Measurements from ENCODE around the gene KIF4A.
A peak's percentile ranks its signal among the peaks of the same experiment; 100 is the strongest.
"Not testable (repeated sequence)": the region's sequence is repeated elsewhere in the genome, so short reads cannot be mapped to it uniquely, and the experiment has no call there.

The KIF4A gene

DNA sequence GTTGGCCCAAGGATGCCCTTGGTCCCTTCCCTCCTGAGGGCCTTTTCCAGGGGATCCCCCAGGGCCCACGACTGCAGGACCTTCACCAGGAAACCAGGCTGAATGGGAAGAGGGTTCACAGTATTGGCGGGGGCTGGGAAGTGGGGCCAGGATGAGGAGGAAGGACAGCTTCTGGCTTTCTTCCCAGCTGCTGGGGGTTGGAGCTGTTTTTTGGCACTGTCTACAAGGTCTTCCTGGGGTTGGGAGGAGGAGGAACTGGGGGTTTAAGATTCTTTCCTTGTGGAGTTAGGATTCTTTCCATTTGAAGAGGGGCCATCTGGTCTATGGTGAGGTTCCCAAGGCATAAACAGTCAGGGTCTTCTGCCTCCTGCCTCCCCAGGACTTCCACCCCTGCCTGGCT is 64.8 kb downstream of the KIF4A start:
- H3K4me3 ChIP-seq, result no peak overlapping the region
- no peak overlapping the region for H3K27ac ChIP-seq

DNA sequence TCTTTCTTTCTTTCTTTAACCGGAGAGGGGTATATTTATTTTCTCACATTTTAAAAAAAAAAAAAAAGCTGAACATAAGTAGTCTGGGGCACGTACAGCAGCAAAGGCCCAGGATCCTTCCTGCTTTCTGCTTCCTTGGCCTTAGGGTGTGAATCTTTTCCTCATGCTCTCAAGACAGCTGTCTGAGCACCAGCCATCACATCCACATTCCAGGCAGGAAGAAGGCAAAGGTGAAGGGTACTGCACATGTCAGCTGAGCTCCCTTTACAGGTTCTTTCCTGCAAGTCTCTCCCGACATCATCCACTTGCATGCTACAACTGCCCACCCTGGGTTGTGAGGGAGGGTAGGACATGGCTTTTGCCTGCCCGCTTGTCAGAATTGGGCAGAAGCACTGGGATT is 69.6 kb downstream of the KIF4A start:
- Histone ChIP-seq H3K27ac (no peak overlapping the region), H3K4me3 (no peak overlapping the region)

DNA sequence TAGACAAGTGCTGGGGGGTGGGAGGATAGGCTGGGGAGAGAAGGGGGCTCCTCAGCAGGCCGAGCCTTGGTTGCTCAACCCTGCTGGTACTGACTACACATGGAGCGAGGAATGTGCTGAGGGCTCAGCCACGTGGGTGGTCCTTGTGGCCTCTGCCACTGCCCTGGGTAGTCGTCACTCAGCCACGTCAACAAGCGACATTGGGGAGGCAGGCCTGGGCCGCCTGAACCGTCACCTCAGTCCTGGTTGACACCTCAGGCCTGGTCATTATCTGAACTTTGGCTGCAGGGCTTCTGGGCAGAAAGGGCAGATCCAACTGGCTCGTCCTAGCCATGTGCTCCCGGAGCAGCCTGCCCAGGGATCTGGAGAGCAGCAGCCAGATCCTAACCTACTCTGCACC is 70.5 kb downstream of the KIF4A start:
- Histone ChIP-seq H3K27ac (no peak overlapping the region), H3K4me3 (no peak overlapping the region)

GRCh38 chrX:70368731-70369130 is 78.8 kb downstream of the KIF4A start:
- not testable (repeated sequence) for H3K27ac ChIP-seq, H3K4me3 ChIP-seq

DNA sequence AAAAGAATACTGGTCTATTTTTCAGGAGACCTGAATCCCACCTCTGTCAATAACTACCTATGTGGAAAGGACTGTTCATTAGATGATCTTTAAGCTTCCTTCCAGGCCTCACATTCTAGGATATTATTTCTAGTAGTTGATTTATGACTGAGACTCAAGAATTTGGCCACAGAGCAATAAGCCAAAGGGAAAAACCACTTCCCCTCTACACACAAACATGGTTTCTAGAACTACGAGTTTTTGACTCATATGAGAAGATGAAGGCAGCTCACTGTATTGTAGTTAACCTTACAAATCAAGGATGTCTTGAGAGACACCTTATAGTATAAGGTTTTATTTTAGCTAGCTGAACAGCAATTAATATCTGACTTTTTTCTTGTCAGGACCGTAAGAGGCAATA is 96.3 kb downstream of the KIF4A start:
- H3K27ac ChIP-seq, result no peak overlapping the region
- H3K4me3 ChIP-seq, result no peak overlapping the region

DNA sequence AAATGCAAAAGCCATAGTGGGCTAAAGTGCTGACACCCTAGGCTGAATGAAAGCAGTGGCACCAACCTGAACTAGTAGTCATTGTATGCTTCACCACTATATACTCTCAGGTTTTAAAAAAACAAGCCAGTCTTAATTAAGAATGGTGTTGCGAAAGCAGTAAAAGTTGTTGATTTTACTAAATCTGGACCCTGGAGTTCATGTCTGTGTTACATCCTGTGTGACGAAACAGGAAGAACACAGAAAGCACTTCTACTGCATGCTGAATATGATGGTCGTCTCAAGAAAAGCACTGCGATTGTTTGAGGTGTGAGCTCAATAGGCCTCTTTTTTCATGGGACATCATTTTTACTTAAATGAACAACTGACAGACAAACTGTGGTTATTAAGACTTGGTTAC is 109.0 kb downstream of the KIF4A start:
- H3K27ac ChIP-seq, result peak overlapping the region in 1 of 21 experiments; percentile 21
- no peak overlapping the region for H3K4me3 ChIP-seq

DNA sequence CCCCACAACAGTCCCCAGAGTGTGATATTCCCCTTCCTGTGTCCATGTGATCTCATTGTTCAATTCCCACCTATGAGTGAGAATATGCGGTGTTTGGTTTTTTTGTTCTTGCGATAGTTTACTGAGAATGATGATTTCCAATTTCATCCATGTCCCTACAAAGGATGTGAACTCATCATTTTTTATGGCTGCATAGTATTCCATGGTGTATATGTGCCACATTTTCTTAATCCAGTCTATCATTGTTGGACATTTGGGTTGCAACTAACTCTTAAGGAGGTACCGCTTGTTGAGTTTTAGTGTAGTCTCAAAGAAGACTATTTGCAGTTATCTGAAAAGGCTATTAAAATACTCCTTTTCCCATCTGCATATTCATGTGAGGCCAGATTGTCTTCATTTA is 110.3 kb downstream of the KIF4A start:
- not testable (repeated sequence) for H3K27ac ChIP-seq, H3K4me3 ChIP-seq

- Histone ChIP-seq H3K27ac (no peak overlapping the region), H3K4me3 (no peak overlapping the region)
Observed at GRCh38 chrX:70402721-70403120, 112.8 kb downstream of the KIF4A start.

- Histone ChIP-seq H3K4me3 (no peak overlapping the region), H3K27ac (no peak overlapping the region)
Observed at GRCh38 chrX:70405003-70405402, 115.1 kb downstream of the KIF4A start.

GRCh38 chrX:70410921-70411320 is 121.0 kb downstream of the KIF4A start:
- Histone ChIP-seq H3K4me3 (no peak overlapping the region), H3K27ac (no peak overlapping the region)

GRCh38 chrX:70411475-70411874 is 121.6 kb downstream of the KIF4A start:
- H3K4me3 ChIP-seq, result no peak overlapping the region
- no peak overlapping the region for H3K27ac ChIP-seq

- H3K4me3 ChIP-seq, result no peak overlapping the region
- no peak overlapping the region for H3K27ac ChIP-seq
Observed at GRCh38 chrX:70421618-70422017, 131.7 kb downstream of the KIF4A start.

DNA sequence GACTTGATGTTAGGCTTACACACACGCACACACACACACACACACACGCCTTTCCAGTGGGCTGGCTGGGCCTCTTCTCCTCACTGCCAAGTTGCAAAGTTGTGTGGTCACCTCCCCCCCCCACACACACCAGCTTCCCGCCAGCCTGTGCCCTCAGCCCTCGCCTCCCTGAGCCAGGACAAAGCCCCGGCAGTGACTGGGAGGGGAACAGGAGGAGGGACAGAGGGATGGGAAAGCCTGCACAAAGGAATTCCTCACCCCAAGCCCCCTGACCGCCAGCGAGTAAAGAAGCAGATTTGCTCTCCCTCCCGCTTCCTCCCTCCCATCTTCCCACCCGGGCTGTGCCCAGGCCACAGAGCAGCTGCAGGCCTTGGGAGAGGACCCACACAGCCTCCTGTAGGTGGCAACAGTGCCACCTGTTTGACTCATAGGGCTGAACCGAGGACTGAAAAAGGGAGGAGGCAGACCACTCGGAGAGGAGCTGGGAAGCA is 133.0 kb downstream of the KIF4A start, which contains the start of gene GDPD2:
GDPD2 (plus strand) TSS at position 464 of the 491 bp plus-strand sequence. CDS start 1,671 bp downstream, outside the sequence.
- H3K27ac ChIP-seq, result peak within 1 kb of the TSS in 2 of 21 experiments; percentile 25 to 60
- no peak within 1 kb of the TSS for H3K4me3 ChIP-seq

GRCh38 chrX:70423936-70424675 is 134.2 kb downstream of the KIF4A start:
- Histone ChIP-seq H3K4me3 (no peak overlapping the region), H3K27ac (peak overlapping the region in 2 of 21 experiments; percentile 25 to 60)

GRCh38 chrX:70424801-70425200 is 134.9 kb downstream of the KIF4A start:
- H3K27ac ChIP-seq, result no peak overlapping the region
- no peak overlapping the region for H3K4me3 ChIP-seq

GRCh38 chrX:70426286-70427278 is 136.7 kb downstream of the KIF4A start:
- no peak overlapping the region for H3K4me3 ChIP-seq
- H3K27ac ChIP-seq, result no peak overlapping the region

GRCh38 chrX:70427365-70427764 is 137.5 kb downstream of the KIF4A start:
- Histone ChIP-seq H3K4me3 (no peak overlapping the region), H3K27ac (no peak overlapping the region)

DNA sequence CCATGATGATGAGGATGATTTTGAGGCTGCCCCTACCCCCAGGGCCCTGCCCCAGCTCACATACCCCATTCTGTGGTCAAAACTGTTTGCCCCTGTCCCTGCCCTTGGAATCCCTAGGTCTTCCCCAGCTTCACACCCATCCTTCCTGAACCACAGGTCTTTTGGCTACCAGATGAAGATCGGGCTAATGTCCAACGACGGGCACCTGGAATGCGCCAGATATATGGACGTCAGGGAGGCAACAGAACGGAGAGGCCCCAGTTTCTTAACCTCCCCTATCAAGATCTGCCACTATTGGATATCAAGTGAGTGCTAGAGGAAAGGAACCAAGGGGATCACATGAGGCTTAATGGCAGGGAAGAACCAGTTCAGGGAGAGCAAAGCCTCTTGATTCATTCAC is 139.9 kb downstream of the KIF4A start:
- H3K4me3 ChIP-seq, result no peak overlapping the region

DNA sequence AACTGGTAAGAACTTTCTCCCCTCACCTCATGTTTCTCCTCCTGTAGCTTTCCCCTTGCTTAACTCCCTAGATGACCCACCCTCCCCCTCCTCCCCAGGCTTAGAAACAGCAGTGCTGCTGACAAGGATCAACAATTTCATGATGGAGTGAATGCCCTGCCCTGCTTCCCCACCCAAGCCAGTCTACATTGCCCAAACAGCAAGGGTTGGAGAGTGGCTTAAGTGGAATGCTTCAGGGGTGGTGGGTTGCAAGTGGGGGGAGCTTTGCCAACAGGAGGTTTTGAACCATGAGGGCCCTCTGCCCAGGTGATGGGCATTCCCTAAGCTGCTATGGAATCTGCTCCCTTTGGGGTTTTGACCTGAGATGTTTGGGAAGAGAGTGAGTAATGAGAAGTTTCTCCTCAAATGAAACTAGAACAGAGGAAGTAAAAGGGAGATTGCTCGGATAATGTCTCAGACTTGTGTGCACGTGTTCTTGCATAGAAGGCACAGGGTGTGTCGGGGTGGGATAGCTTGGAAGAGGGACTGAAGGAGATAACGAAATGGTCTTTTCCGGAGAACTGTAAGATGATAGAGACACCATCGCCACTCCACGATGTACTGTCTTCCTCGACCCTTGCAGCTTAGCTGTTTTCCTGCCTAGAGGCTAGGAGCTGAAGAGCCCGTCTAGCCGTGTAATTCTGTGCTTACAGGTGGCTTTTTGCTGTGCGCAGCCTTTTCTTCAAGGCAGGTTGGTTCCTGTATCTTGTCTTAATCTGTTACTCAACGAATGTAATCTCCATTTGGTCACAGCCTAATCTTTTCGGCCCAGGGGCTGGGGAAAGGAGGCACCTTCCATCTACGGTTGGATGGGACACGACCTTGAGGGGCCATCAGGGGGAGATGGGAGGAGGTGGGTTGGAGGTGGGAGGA is 143.3 kb downstream of the KIF4A start:
- Histone ChIP-seq H3K4me3 (peak overlapping the region; percentile 34 to 61 (median 53)), H3K27ac (peak overlapping the region in 13 of 21 experiments; percentile 21 to 78 (median 60))

More for the DNA sequence above, 139.9 kb downstream of the KIF4A start:
- no peak overlapping the region for H3K27ac ChIP-seq
